ENCODE results near the gene NOTUM. TPM values are rescaled to one million over a fixed set of nuclear protein-coding genes. Genes with fewer than 3 reads are reported as not detected.

Gene NOTUM
- total and polyA plus RNA-seq, 10 of the 15 experiments (the other 5 are each of a cell fraction or from before 2014, with no cell fraction given) = 0.04 to 0.13 TPM; not detected in 8

- ATAC-seq (no peak), FAIRE-seq (no peak), DNase-seq (ENCODE audit: low read depth, low spot score) (no peak)
- Histone ChIP-seq H3K27ac (ENCODE audit: control insufficient read depth, insufficient read depth) (no peak overlapping the region), H3K4me3 (no peak overlapping the region), H4K20me1 (ENCODE audit: control insufficient read depth, insufficient read depth) (no peaks in the 10 kb centered on the region), H3K4me2 (ENCODE audit: control insufficient read depth, insufficient read depth) (no peak overlapping the region), H3K27me3 (replicated peaks in 1 of 2; ENCODE audit: control insufficient read depth in 2 of 2, insufficient read depth in 2 of 2, low read length in 1 of 2) (no peaks in the 10 kb centered on the region), H3K9me3 (replicated peaks; ENCODE audit: control insufficient read depth, insufficient read depth, low read length) (no peaks in the 10 kb centered on the region), H3K4me1 (ENCODE audit: control insufficient read depth, insufficient read depth, low read length) (no peaks in the 10 kb centered on the region), H3K9ac (ENCODE audit: control insufficient read depth, insufficient read depth, low read length) (no peak overlapping the region), H3K36me3 (ENCODE audit: control insufficient read depth in 2 of 2, insufficient read depth in 2 of 2, low read length in 1 of 2) (no peaks in the 10 kb centered on the region), H2AFZ (ENCODE audit: control insufficient read depth, low read depth, low read length) (no peak overlapping the region), H3K79me2 (ENCODE audit: control insufficient read depth, insufficient read depth, low read length) (no peaks in the 10 kb centered on the region)
- SMC1A ChIA-PET (ENCODE audit: uncharacterized antibody, unreplicated experiment) = interaction anchor here (0.5 kb wide), 1 partner anchor 185 kb away, joined by 3 read pairs; no protein-coding TSS in a partner anchor
- in situ Hi-C loops (cut with MboI) = no loop called here
- CTCF ChIA-PET = interaction anchor here (0.6 to 1.4 kb wide), 3 partner anchors 79 to 202 kb away, joined by 3 to 4 read pairs (median 3); no protein-coding TSS in a partner anchor
- RAD21 ChIA-PET (ENCODE audit: unreplicated experiment) = no interaction called here
- WGBS (ENCODE audit: insufficient coverage, insufficient replicate concordance, low lambda C conversion rate, missing lambda C conversion rate) = 37% methylated on average over 12 of the region's 13 CpGs
- POLR2A ChIA-PET = no interaction called here
- intact Hi-C loops (cut with micrococcal nuclease; ENCODE audit: unreplicated experiment) = no loop called here
- BruUV-seq (replicated peaks) = no TSS peak
- TF ChIP-seq ZNF592 (IDR thresholded peaks at IDR 0.05) (no peak), CEBPZ (IDR thresholded peaks at IDR 0.05; ENCODE audit: low read depth, low read length) (no peak), ETV6 (conservative IDR thresholded peaks at IDR 0.05 in 1 of 2, IDR thresholded peaks at IDR 0.05 in 1 of 2; ENCODE audit: borderline replicate concordance in 1 of 2, low read depth in 1 of 2) (no peak), MTA3 (IDR thresholded peaks at IDR 0.05; ENCODE audit: borderline replicate concordance, low read length) (no peak), RFX5 (IDR thresholded peaks at IDR 0.05; ENCODE audit: low read depth, low read length) (no peak), ASH2L (IDR thresholded peaks at IDR 0.05; ENCODE audit: borderline replicate concordance, low read depth) (no peak), SREBF2 (IDR thresholded peaks at IDR 0.05; ENCODE audit: low read length) (no peak), KAT2A (conservative IDR thresholded peaks at IDR 0.05; ENCODE audit: control insufficient read depth, low read depth, low read length) (no peak), LARP7 (IDR thresholded peaks at IDR 0.05) (no peak), USF2 (IDR thresholded peaks at IDR 0.05; ENCODE audit: borderline replicate concordance, low read depth, low read length) (no peak), FOXK2 (IDR thresholded peaks at IDR 0.05) (no peak), RUNX3 (IDR thresholded peaks at IDR 0.05; ENCODE audit: low read length) (no peak)
Observed at GRCh38 chr17:81951785-81952684, 9.0 kb downstream of the NOTUM start.
